ENCODE results near the gene MFNG. TPM values are rescaled to one million over a fixed set of nuclear protein-coding genes. Genes with fewer than 3 reads are reported as not detected.

Gene MFNG
- total RNA-seq, 1 donor from 2014 or later: 0.83 TPM

DNA sequence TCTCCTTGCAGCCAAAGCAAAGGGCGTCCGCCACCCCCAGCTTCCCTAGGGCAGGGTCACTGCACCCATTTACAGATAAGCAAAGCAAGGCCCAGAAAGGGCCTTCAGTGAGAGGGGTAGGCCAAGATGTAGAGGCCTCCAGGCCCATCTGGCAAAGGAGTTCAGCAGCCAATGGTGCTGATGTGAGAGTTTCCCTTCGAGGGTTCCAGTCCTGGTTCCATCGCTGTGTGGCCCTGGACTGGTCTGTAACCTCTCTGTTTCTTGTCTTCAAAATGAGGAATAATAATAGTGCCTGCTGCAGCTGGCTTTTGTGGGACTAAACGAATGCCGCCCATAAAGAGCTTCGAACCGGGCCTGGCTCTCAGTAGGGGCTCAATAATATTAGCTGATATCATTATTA lies 62.9 kb downstream of the MFNG start:
- Mint-ChIP-seq H3K4me1 (peaks cover 25% of the 10 kb centered on the region), H3K36me3 (no peaks in the 10 kb centered on the region), H3K9me3 (no peaks in the 10 kb centered on the region), H3K27me3 (ENCODE audit: low read depth) (peaks cover 84% of the 10 kb centered on the region), H3K4me3 (no peak overlapping the region), H3K27ac (no peak overlapping the region)
- TF ChIP-seq, protein P1, sequence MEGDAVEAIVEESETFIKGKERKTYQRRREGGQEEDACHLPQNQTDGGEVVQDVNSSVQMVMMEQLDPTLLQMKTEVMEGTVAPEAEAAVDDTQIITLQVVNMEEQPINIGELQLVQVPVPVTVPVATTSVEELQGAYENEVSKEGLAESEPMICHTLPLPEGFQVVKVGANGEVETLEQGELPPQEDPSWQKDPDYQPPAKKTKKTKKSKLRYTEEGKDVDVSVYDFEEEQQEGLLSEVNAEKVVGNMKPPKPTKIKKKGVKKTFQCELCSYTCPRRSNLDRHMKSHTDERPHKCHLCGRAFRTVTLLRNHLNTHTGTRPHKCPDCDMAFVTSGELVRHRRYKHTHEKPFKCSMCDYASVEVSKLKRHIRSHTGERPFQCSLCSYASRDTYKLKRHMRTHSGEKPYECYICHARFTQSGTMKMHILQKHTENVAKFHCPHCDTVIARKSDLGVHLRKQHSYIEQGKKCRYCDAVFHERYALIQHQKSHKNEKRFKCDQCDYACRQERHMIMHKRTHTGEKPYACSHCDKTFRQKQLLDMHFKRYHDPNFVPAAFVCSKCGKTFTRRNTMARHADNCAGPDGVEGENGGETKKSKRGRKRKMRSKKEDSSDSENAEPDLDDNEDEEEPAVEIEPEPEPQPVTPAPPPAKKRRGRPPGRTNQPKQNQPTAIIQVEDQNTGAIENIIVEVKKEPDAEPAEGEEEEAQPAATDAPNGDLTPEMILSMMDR (IDR thresholded peaks at IDR 0.05; ENCODE audit: unreplicated experiment): no peak
- DNase-seq (ENCODE audit: low spot score in 2 of 2, unreplicated experiment in 2 of 2): no peak

GRCh38 chr22:37421468-37421877 lies 64.7 kb downstream of the MFNG start:
- no peaks in the 10 kb centered on the region for H3K9me3 Mint-ChIP-seq
- no peak overlapping the region for H3K4me3 Mint-ChIP-seq
- DNase-seq (ENCODE audit: low spot score in 2 of 2, unreplicated experiment in 2 of 2): no peak
- H3K36me3 Mint-ChIP-seq: no peaks in the 10 kb centered on the region
- no peak overlapping the region for H3K27ac Mint-ChIP-seq
- TF ChIP-seq, protein P1 (IDR thresholded peaks at IDR 0.05; ENCODE audit: unreplicated experiment): no peak
- peaks cover 24% of the 10 kb centered on the region for H3K4me1 Mint-ChIP-seq
- H3K27me3 Mint-ChIP-seq (ENCODE audit: low read depth): peaks cover 87% of the 10 kb centered on the region

- Mint-ChIP-seq H3K4me3 (peak overlapping the region; percentile 78), H3K4me1 (peaks cover 18% of the 10 kb centered on the region), H3K27ac (no peak overlapping the region), H3K9me3 (no peaks in the 10 kb centered on the region), H3K36me3 (no peaks in the 10 kb centered on the region), H3K27me3 (ENCODE audit: low read depth) (peaks cover 87% of the 10 kb centered on the region)
- TF ChIP-seq, protein P1 (IDR thresholded peaks at IDR 0.05; ENCODE audit: unreplicated experiment): peak; percentile 12
- DNase-seq (ENCODE audit: low spot score in 2 of 2, unreplicated experiment in 2 of 2): no peak
These were observed 65.3 kb downstream of the MFNG start for GRCh38 chr22:37420686-37421467.

DNA sequence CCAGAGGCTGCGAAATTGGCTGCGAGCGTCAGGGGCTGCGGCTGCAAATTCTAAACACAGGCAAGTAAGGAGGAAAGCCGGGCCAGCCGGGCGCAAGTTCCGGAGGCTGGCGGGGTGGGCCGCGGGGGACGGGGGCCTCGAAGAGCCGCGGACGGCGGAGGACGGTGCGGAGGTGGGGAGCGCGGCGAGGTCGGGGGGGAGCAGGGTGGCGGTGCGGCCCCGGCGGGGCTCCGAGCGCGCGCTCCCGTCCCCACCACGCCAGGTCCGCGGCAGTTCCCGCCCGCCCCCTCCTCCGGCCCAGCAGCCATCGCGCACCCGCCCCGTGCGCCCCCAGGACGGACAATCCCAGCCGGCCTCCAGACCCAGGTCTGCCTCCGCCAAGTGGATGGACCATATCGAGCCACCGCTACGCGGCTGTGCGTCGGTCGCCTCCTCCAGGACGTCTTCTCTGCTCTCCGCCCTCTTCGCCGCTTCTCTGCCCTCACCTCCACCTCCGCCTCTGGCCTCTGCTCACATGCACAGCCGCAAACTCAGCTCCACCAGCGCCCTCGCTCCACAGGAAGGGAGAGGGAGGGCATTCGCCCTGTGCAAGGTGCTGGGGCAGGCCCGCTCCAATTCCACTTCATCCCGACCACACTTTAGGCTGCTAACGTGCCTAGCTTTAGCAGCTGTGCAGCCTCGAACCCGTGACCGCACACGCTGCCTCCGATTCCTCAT lies 66.1 kb downstream of the MFNG start:
- TF ChIP-seq, protein P1 (IDR thresholded peaks at IDR 0.05; ENCODE audit: unreplicated experiment): no peak

GRCh38 chr22:37419370-37419968 lies 66.7 kb downstream of the MFNG start:
- Mint-ChIP-seq H3K36me3 (no peaks in the 10 kb centered on the region), H3K9me3 (no peaks in the 10 kb centered on the region), H3K27ac (no peak overlapping the region)

More for the DNA sequence above, 66.1 kb downstream of the MFNG start:
- Mint-ChIP-seq H3K27me3 (ENCODE audit: low read depth) (peaks cover 87% of the 10 kb centered on the region), H3K4me3 (peak overlapping the region; percentile 78), H3K9me3 (no peaks in the 10 kb centered on the region), H3K4me1 (peaks cover 13% of the 10 kb centered on the region), H3K36me3 (no peaks in the 10 kb centered on the region), H3K27ac (no peak overlapping the region)
- no peak for DNase-seq (ENCODE audit: low spot score in 2 of 2, unreplicated experiment in 2 of 2)

More at GRCh38 chr22:37419370-37419968, 66.7 kb downstream of the MFNG start:
- no peak for DNase-seq (ENCODE audit: low spot score in 2 of 2, unreplicated experiment in 2 of 2)
- TF ChIP-seq, protein P1 (IDR thresholded peaks at IDR 0.05; ENCODE audit: unreplicated experiment): no peak
- H3K27me3 Mint-ChIP-seq (ENCODE audit: low read depth): peaks cover 86% of the 10 kb centered on the region
- peak overlapping the region; percentile 44 for H3K4me3 Mint-ChIP-seq
- H3K4me1 Mint-ChIP-seq: peaks cover 13% of the 10 kb centered on the region

Other genes starting within 250 kb of the MFNG start
- gene RAC2, start 242.1 kb downstream of the MFNG start, total RNA-seq: 6.3 to 6.5 TPM (median 6.4 TPM) in 3 replicates
- gene CYTH4, start 203.9 kb downstream of the MFNG start, total RNA-seq: 0.11 TPM in 1 of 3 replicates, not detected in the others
- 4.1 to 4.2 TPM (median 4.1 TPM) in 3 replicates for gene ELFN2, start 58.9 kb downstream of the MFNG start, total RNA-seq
- 12.2 to 13.6 TPM (median 13.1 TPM) in 3 replicates for gene CARD10, start 33.0 kb upstream of the MFNG start, total RNA-seq
- gene CDC42EP1, start 74.1 kb upstream of the MFNG start, total RNA-seq: 38.5 to 39.1 TPM (median 38.8 TPM) in 3 replicates
- gene LGALS2, start 93.7 kb upstream of the MFNG start, total RNA-seq: 0.43 to 0.64 TPM (median 0.54 TPM) in 3 replicates
- 96.6 to 107 TPM (median 96.6 TPM) in 3 replicates for gene GGA1, start 122.5 kb upstream of the MFNG start, total RNA-seq
- 30.0 to 33.0 TPM (median 31.9 TPM) in 3 replicates for gene SH3BP1, start 153.3 kb upstream of the MFNG start, total RNA-seq
- 15.6 to 16.5 TPM (median 16.1 TPM) in 3 replicates for gene PDXP, start 172.3 kb upstream of the MFNG start, total RNA-seq
- 238 to 262 TPM (median 242 TPM) in 3 replicates for gene LGALS1, start 189.3 kb upstream of the MFNG start, total RNA-seq
- gene NOL12, start 200.0 kb upstream of the MFNG start, total RNA-seq: 23.9 to 25.2 TPM (median 24.8 TPM) in 3 replicates
- gene TRIOBP, start 210.7 kb upstream of the MFNG start, total RNA-seq: 69.2 to 76.1 TPM (median 71.4 TPM) in 3 replicates

All from mesothelial cell of epicardium (in vitro differentiated cells).